Activated CD8-positive, alpha-beta memory T cell treated with anti-CD3 and anti-CD28 coated beads, Interleukin-2, amount 50 U/mL, for 1 hour (primary cell): Measurements from ENCODE around the gene CRELD1.
A peak's percentile ranks its signal among the peaks of the same experiment; 100 is the strongest.

ENCODE experiments used
- DNase-seq: peaks from one replicate; pipeline ENCODE4 v3.0.0-alpha.2; 2020; ENCODE audit errors: extremely low read depth

Gene CRELD1

DNA sequence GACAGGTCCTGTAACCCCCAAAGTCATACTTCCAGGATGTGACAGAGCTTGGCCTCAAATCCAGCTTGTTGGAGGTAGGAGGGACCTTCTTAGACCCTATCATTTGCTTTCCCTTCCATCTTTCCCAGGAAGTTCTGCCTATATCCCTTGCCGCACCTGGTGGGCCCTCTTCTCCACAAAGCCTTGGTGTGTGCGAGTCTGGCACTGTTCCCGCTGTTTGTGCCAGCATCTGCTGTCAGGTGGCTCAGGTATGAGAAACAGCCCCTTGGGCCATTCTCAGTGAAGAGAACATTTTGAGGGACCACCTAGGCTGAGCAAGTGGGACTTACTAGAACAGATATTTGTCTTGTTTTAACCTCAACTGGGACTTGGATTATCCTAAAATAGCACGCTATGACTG is 29.7 kb upstream of the CRELD1 start:
- DNase-seq = no peak

DNA sequence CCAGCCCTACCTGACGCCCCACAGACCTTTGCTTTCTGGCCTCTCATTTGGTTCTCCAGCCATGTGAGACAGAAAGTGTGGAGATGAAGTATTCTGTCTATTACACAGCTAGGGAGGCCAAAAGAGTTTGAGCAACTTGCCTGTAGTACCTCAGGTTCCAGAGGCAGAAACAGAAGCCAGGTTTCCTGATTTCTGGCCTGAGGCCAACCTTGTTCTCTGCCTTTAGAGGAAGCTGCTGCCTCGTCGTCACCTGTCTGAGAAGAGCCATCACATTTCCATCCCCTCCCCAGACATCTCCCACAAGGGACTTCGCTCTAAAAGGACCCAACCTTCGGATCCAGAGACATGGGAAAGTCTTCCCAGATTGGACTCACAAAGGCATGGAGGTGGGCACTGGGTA is 27.2 kb upstream of the CRELD1 start:
- DNase-seq = no peak

DNA sequence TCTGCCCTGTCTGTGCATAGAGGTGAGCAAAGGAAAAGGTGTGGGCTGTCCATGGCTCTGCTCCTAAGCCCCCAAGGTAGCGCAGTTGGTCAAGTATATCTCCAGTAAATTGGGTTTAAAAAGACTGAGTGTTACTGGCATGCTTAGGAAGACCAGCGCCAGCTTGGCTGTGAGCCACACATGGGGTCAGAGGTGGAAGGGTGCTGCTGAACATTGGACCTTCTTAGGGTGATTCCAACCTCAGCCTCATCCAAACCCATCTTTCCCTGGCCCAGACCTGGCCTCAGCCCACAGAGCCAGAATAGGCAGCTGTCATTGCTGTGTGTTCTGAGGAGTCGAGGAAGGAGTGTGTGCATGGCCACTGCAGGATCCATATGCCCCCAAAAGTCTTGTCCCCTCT is 25.3 kb upstream of the CRELD1 start:
- DNase-seq = no peak

DNA sequence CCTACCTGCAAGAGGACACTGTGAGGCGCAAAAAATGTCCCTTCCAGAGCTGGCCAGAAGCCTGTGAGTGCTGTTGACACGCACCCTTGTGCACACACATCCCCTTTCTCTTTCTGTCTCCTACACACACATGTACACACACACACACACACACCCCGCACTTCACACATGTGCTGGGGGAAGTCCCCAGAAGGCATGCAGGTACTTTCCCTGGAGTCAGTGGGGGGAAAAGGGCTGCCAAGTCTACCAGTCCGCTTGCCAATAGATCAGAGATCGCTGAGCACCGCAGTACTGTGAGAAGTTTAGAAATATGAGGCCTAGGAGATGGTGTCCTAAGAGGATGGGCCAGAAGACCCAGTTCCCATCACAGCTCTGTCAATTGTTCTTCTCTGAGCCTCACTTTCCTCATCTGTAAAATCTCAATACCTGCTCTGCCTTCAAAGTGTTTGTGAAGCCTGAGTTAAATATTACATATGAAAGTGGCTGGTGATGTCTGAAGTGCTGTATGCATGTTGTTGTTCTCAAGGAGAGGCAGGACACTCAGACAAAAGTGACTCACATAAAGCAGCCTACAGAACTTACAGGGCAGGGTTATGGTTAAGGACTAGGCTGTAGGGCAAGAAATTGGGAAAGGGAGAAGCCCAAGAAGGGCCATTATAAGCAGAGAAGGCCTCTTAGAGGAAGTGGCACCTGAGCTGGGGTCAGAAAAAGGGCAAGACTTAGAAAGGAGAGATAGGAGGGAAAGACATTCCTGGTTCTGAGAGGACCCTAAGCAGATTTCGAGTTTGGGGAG is 24.2 kb upstream of the CRELD1 start:
- DNase-seq = no peak

DNA sequence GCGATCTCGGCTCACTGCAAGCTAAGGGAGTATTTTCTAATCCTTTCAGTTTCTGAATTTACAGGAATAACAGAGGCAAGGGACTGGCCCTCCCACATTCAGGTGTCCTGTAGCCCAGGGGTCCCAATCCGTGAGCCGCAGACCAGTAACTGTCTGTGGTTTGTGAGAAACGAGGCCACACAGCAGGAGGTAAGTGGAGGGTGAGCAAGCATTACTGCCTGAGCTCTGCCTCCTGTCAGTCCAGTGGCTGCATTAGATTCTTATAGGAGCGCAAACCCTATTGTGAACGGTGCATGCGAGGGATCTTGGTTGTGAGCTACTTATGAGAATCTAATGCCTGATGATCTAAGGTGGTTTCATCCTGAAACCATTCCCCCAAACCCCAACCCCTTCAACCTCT is 21.8 kb upstream of the CRELD1 start:
- no peak for DNase-seq

DNA sequence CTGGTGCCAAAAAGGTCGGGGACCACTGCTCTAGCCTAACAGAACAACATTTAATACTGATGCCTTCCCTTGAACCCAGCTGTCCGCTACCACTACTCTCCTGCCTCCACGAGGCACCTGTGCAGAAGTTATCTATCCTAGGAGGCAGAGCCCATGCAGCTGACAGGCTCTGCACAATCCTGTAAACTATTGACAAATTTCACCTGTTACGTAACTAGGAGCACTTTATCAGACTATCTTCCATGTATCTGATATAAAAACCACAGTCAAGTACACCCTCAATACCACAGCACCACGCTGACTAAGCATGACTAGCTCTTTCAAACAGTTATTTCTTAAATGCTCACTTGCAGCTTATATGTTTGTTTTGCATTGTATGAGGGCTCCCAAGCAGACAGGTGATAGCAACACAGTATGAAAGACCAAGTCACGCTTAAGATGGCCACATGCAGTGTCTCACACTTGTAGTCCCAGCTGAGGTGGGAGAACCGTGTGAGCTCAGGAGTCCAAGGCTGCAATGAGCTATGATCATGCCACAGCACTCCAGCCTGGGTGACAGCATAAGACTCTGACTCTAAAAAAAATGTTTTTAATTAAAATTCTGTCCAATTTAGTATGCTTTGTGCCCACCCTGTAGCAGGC is 21.2 kb upstream of the CRELD1 start:
- no peak for DNase-seq

DNA sequence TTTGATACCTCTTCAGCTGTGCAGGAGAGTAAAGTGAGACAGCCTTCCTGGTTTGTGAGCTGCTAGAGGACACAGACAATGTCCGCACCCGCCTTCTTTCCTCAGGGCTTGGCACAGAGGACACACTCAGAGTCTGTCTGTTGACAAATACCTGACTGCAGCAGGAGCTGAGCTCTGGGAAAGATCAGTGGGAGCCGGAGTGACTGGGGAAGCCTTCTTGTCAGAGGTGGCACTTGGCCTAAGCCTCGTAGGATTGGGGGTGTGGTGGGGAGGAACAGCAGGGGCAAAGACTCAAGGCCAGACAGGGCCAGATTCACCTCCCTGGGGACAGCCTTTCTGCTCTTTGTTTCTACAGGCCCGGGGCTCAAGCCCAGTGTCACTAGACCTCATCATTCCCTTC is 20.0 kb upstream of the CRELD1 start:
- no peak for DNase-seq

DNA sequence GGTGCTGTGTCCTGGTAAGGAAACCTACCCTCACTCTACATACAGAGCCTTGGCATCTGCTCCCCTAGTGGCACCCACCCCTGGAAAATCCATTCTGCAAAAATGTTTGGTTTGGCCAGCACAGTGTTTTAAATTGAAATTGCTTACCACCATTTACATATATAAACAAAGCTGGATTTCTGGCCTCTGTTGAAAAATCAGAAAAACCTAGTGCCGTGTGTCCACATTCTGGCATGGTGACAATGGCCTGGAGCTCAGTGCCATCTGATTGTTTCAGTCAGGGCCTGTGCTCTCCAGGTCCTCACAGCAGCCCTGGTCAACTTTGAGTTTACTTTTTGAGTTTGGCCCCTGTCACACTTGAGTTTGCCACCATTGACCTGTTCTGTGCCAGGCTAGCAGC is 19.6 kb upstream of the CRELD1 start:
- no peak for DNase-seq

DNA sequence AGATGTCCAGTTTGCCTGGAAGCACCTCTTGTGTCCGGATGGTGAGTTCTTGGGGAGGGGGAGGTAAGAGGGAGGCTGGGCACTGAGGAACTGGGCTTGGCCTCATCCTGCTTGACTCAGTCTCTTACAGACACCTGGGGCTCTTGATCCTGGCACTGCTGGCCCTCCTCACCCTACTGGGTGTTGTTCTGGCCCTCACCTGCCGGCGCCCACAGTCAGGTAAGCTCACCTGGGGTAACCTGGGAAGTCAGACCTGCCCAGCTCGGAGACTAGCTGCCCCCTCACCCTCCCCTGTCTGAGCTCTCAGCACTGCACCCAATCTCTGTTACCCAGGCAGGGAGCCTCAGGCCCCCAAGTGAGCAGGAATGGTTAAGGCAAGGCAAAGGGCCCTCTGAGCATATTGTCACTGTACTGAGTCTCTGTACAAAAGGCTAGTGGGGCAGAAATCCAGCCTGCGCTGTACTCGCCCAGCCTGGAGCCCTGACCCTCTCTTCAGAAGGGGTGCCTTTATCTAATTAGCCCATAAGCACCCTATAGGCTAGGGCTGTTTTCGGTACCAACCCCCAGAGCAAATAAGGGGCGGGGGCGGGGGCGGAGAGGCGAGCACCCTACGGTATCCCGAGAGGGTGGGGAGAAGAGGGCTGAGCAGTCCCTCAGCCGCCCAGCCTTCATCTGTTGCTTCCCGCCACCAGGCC is 18.9 kb upstream of the CRELD1 start:
- no peak for DNase-seq

DNA sequence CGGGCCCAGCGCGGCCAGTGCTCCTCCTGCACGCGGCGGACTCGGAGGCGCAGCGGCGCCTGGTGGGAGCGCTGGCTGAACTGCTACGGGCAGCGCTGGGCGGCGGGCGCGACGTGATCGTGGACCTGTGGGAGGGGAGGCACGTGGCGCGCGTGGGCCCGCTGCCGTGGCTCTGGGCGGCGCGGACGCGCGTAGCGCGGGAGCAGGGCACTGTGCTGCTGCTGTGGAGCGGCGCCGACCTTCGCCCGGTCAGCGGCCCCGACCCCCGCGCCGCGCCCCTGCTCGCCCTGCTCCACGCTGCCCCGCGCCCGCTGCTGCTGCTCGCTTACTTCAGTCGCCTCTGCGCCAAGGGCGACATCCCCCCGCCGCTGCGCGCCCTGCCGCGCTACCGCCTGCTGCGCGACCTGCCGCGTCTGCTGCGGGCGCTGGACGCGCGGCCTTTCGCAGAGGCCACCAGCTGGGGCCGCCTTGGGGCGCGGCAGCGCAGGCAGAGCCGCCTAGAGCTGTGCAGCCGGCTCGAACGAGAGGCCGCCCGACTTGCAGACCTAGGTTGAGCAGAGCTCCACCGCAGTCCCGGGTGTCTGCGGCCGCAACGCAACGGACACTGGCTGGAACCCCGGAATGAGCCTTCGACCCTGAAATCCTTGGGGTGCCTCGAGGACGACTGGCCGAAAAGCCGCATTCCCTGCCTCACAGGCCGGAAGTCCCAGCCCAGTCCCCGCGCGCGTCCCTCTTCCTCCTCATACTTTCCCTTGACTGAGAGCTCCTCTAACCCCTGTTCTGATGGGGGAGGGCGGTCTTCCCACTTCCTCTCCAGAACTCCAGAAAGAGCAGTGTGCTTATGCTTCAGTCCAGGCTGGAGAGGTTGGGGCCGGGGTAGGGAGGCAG is 18.1 kb upstream of the CRELD1 start:
- no peak for DNase-seq

DNA sequence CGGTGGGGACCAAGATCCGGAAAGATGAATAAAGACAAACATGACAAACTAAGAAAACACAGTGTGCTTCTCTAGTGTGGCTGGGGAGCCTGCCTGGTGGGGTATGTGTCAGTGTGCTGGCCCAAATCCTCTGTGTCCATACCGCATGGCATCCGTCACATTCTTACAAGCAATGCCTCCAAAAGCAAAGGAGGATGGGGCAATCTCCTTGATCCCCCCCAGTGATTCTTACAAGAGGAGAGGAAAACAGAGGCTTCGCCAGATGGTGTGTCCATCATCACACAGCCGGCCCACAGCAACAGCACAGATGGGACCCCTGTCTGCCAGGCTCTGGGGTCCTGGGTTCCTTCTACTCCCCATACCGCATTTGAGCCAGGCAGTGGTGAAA is 17.3 kb upstream of the CRELD1 start:
- DNase-seq = no peak

DNA sequence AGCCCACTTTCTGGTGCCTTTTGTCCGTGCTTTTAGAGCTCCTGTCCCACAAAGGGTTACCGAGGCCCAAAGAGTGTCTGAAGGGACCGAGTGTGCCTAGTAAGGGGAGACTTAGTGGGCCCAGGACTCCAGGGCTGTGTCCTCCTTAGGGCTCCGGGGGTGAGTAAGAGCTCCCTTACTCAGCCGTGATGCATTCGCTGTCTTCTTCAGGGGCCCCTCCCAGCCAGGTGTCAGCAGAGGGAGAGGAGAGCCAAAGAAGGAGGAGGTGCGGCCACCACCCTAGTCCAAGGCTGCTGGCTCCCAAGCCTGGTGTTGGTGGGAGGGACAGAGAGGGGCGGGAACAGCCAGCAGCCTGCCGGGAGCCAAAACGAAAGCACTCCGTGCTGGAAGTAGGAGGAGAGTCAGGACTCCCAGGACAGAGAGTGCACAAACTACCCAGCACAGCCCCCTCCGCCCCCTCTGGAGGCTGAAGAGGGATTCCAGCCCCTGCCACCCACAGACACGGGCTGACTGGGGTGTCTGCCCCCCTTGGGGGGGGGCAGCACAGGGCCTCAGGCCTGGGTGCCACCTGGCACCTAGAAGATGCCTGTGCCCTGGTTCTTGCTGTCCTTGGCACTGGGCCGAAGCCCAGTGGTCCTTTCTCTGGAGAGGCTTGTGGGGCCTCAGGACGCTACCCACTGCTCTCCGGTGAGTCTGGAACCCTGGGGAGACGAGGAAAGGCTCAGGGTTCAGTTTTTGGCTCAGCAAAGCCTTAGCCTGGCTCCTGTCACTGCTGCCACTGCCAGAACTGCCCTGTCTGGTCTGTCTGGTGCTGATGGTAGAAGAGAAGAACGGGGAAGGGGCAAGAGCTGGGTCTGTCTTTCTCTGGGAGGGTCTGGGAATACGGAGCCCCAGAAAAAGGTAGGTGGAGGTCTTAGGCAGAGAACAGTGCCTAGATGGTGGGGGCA is 16.6 kb upstream of the CRELD1 start, which contains the start of gene IL17RC:
IL17RC (plus strand) TSS at position 365 of the 947 bp plus-strand sequence; CDS start at position 583, 218 bp downstream.
- DNase-seq = no peak

DNA sequence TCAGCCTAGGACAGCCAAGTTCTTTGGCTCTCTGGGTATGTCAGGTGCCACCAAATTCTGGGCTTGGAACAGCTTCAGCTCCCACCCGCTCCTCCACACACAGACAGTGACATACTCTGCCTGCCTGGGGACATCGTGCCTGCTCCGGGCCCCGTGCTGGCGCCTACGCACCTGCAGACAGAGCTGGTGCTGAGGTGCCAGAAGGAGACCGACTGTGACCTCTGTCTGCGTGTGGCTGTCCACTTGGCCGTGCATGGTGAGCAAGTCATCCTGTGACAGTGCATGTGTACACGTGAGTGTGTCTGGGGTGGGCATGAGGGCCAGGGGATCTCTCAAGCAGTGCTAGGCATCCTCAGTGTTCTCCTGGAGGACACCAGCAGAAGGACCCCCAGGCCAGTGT is 15.8 kb upstream of the CRELD1 start:
- no peak for DNase-seq

DNA sequence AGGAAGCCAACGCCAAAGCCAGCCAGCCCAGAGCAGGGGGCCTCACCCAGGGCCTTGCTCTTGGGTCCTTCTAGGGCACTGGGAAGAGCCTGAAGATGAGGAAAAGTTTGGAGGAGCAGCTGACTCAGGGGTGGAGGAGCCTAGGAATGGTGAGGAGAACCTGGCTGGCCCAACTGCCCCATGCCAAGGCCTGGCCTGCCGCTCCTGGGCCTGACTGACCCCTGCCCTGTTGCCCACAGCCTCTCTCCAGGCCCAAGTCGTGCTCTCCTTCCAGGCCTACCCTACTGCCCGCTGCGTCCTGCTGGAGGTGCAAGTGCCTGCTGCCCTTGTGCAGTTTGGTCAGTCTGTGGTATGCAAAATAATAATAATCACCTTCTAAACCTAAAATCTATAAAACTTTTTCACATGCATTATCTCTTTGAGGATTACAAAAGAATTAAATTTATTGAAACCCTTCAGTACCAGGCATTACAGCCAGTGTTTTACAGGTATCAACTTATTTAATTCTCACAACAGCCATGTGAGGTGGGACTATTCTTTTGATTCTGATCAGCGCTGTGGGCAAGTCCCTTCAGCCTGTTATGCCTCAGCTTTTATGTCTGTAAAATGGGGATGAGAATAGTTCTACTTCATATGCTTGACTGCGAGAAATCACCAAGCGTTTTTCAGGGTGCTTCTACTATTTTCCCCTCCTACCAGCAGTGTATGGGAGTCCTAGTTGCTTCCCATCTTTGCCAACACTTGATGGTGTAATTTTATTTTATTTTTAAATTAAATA is 15.2 kb upstream of the CRELD1 start:
- DNase-seq = no peak

DNA sequence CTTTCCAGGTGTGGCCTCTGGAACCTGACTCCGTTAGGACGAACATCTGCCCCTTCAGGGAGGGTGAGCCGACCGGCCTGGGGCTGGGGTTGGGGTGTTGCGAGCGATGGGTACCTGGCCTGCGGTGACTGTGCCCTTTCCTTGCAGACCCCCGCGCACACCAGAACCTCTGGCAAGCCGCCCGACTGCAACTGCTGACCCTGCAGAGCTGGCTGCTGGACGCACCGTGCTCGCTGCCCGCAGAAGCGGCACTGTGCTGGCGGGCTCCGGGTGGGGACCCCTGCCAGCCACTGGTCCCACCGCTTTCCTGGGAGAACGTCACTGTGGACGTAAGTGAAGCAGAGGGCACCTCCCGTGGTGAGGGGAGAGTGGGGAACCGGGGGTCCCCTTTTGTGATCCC is 5.5 kb upstream of the CRELD1 start:
- DNase-seq = no peak

DNA sequence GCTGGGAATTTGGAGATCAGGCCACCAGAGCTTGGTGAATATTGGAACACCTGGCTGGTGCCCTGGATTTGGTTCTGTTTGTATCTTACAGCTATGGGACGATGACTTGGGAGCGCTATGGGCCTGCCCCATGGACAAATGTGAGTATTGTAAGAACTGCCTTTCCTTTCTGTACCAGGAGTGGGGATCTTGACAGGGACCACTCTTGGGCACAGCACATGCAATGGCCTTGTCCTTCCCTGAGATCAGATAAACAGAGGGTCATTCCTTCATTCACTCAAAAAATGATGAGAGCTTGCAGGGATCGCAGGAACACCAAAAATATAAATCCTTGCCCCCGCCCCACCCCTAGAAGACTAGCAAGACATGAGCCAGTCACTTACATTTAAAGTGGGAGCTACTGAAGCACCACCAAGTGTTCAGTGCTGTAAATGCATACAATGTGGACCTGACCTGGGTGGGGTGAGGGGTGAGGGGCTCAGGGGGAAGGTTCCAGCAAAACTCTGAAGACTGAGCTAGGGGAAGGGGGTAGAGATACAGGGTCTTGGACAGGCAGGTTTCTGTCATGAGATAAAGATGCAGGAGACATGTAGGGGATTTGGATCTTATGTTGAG is 2.7 kb upstream of the CRELD1 start:
- DNase-seq = no peak

DNA sequence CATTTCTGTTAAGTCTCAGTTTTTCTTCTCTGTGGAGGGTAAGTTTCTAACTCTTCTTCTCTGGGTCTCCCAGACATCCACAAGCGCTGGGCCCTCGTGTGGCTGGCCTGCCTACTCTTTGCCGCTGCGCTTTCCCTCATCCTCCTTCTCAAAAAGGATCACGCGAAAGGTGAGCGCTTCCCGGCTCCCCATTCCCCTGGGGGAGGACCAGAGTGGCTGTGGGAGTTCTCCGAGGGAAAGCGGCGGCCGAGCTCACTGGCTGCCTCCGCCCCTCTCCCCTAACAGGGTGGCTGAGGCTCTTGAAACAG is 1.1 kb upstream of the CRELD1 start:
- DNase-seq = no peak

DNA sequence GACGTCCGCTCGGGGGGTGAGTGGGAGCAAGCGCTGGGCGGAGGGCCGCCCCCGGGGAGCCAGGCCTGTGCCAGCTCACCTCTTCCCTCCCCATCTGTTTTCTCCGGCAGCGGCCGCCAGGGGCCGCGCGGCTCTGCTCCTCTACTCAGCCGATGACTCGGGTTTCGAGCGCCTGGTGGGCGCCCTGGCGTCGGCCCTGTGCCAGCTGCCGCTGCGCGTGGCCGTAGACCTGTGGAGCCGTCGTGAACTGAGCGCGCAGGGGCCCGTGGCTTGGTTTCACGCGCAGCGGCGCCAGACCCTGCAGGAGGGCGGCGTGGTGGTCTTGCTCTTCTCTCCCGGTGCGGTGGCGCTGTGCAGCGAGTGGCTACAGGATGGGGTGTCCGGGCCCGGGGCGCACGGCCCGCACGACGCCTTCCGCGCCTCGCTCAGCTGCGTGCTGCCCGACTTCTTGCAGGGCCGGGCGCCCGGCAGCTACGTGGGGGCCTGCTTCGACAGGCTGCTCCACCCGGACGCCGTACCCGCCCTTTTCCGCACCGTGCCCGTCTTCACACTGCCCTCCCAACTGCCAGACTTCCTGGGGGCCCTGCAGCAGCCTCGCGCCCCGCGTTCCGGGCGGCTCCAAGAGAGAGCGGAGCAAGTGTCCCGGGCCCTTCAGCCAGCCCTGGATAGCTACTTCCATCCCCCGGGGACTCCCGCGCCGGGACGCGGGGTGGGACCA is 632 bp upstream of the CRELD1 start:
- DNase-seq = peak; percentile 63

DNA sequence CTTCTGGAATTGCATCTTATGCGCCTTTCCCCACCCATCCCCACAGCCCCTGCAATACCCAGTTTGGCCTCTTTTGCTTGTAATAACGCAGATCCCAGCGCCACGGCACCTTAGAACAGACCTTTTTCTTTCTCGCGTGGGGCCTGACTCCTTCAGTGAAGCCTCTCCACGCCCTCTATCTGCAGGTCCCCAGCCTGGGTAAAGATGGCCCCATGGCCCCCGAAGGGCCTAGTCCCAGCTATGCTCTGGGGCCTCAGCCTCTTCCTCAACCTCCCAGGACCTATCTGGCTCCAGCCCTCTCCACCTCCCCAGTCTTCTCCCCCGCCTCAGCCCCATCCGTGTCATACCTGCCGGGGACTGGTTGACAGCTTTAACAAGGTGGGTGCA is 594 bp downstream of the CRELD1 start:
- peak; percentile 22 for DNase-seq
